HFFc6 (cell line): ENCODE measurements around the gene ZDHHC1. TPM values are rescaled to one million over a fixed set of nuclear protein-coding genes. Genes with fewer than 3 reads are reported as not detected.

ENCODE experiments used
- DNase-seq: peaks from one replicate; pipeline ENCODE4 v3.0.0-alpha.2; 2018
- H3K27ac Mint-ChIP-seq: 2 replicates; pipeline ENCODE4 v1.8.0; 2020; ENCODE audit warnings: mild to moderate bottlenecking, mixed read lengths
- H3K27me3 Mint-ChIP-seq: 2 replicates; pipeline ENCODE4 v1.8.0; 2021; ENCODE audit warnings: mild to moderate bottlenecking, moderate library complexity, mixed read lengths; ENCODE audit not compliant: insufficient read depth
- H3K36me3 Mint-ChIP-seq: 2 replicates; pipeline ENCODE4 v1.8.0; 2021; ENCODE audit warnings: low read depth, mixed read lengths
- H3K4me1 Mint-ChIP-seq: 2 replicates; pipeline ENCODE4 v1.8.0; 2020; ENCODE audit warnings: low read depth, mixed read lengths
- H3K4me3 Mint-ChIP-seq: 2 replicates; pipeline ENCODE4 v1.8.0; 2020; ENCODE audit warnings: mild to moderate bottlenecking, moderate library complexity, mixed read lengths
- H3K9me3 Mint-ChIP-seq: 2 replicates; pipeline ENCODE4 v1.8.0; 2020; ENCODE audit warnings: mild to moderate bottlenecking, mixed read lengths
- total RNA-seq, 6 experiments: library from RNA; stranded (reverse); fragmentation: NEBNext Ultra II Directional; extraction: Animal tissue kit (Norgen Biotek cat#: 25700); gene quantifications; 2 replicates in 1 of 6; 3 replicates in 5 of 6; pipeline ENCODE4 v1.2.3, GENCODE V29; 2021
- TF ChIP-seq, protein P1 (sequence below): fragments of 200-600 bp; sonication (generic); IDR thresholded peaks from 2 replicates; pipeline ENCODE4 v1.5.0; 2021; ENCODE audit warnings: antibody characterized with exemption, mild to moderate bottlenecking

The ZDHHC1 gene
- total RNA-seq, 6 experiments from 2014 or later, result 2.1 to 5.4 (median 2.8) TPM

DNA sequence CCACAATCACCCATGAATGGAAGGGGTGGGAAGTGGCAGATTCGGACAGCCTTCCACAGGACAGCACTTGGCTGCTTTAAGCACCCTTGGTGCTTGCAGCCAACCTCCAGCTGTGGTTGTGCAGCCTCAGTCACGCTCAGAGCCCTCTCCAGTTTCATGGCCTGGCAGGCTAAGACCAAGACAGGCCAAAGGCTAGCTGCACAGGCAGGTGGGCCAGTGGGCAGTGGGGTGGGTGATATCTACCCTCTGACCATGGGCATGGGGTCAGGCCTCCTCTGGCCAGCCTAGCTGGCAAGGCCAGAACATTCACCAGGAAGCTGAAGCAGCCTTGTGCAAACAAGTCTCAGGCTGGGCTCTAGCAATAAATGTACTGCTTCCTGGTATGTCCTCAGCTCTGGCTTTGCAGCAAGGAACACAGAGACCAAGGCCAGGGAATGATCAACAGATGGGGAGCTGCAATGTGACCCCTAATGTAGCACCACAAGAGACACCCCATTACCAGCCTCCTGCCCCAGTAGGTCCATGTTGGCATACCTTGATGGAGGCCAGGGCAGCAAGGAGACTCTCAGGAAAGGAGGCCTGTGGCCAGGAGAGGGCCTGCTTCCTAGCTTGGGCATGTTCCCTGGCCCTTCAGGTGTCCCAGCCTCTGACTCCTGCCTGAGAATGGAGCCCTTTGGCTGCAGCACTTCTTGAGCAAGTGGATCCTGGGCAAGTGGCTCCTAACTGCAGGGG lies 35.6 kb upstream of the ZDHHC1 start:
- no peak overlapping the region for H3K4me3 Mint-ChIP-seq
- H3K27me3 Mint-ChIP-seq, result no peaks in the 10 kb centered on the region; the same call in none of the 2 replicates
- H3K9me3 Mint-ChIP-seq, result no peaks in the 10 kb centered on the region
- no peak overlapping the region for H3K27ac Mint-ChIP-seq
- no peaks in the 10 kb centered on the region; the same call in 1 of the 2 replicates for H3K36me3 Mint-ChIP-seq
- H3K4me1 Mint-ChIP-seq, result peaks cover 15% of the 10 kb centered on the region
- no peak for DNase-seq
- TF ChIP-seq, protein P1, sequence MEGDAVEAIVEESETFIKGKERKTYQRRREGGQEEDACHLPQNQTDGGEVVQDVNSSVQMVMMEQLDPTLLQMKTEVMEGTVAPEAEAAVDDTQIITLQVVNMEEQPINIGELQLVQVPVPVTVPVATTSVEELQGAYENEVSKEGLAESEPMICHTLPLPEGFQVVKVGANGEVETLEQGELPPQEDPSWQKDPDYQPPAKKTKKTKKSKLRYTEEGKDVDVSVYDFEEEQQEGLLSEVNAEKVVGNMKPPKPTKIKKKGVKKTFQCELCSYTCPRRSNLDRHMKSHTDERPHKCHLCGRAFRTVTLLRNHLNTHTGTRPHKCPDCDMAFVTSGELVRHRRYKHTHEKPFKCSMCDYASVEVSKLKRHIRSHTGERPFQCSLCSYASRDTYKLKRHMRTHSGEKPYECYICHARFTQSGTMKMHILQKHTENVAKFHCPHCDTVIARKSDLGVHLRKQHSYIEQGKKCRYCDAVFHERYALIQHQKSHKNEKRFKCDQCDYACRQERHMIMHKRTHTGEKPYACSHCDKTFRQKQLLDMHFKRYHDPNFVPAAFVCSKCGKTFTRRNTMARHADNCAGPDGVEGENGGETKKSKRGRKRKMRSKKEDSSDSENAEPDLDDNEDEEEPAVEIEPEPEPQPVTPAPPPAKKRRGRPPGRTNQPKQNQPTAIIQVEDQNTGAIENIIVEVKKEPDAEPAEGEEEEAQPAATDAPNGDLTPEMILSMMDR, result no peak

DNA sequence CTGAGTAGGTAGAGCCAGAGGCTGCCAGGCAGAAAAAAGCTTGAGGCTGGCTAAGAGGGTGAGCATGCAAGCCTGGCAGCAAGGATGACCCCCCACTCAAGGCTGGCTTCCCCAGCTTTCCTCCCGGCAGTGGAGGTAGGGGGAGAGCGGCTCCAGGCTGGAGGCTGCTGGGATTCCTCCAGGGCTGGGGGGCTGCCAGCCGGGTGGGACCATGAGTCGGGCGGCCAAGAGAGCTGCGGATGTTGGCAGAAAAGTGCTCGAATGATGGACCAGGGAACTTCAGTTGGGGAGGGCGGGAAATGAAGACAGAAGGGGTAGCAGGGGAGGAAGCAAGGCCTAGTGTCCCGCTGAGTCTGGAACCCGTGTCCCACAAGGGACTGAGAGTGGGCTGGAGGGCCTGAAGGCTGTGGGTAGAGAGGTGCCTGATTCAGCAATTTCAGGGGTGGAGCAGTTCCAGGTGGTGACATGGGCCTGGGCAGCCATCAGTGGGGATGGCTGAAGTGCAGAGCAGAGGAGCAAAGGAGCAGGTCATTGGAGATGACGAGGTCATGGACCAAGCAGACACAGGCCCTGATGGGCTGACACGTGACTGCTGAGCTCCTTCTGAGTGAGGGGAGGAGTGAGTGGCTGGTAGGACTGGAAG lies 34.9 kb upstream of the ZDHHC1 start:
- Mint-ChIP-seq H3K27me3 (no peaks in the 10 kb centered on the region; the same call in none of the 2 replicates), H3K36me3 (no peaks in the 10 kb centered on the region; the same call in 1 of the 2 replicates), H3K27ac (no peak overlapping the region), H3K4me3 (no peak overlapping the region), H3K9me3 (no peaks in the 10 kb centered on the region), H3K4me1 (peaks cover 15% of the 10 kb centered on the region)
- DNase-seq, result no peak
- TF ChIP-seq, protein P1, result no peak

DNA sequence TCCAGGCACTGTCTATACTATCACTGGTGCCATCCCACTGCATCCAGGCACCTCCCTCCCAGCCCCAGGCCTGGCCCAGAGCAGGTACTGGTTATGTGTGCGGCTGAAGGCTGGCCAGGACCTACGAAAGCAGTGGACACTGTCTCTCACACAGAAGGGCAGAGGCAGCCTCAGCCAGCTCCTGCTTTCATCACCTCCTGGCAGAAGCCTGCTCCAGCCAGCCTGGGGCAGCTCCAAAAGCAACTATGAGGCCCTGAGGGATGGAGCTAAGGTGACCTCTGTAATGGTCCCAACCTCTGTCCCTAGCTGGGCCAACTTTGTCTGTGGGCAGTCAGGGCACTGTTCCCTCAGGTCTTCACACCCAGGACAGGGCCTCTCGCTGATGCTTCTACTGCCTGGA lies 33.5 kb upstream of the ZDHHC1 start:
- H3K9me3 Mint-ChIP-seq, result no peaks in the 10 kb centered on the region
- TF ChIP-seq, protein P1, result no peak
- H3K4me3 Mint-ChIP-seq, result no peak overlapping the region
- H3K27me3 Mint-ChIP-seq, result no peaks in the 10 kb centered on the region; the same call in 1 of the 2 replicates
- peaks cover 20% of the 10 kb centered on the region for H3K4me1 Mint-ChIP-seq
- DNase-seq, result no peak
- no peaks in the 10 kb centered on the region; the same call in 1 of the 2 replicates for H3K36me3 Mint-ChIP-seq
- H3K27ac Mint-ChIP-seq, result no peak overlapping the region

DNA sequence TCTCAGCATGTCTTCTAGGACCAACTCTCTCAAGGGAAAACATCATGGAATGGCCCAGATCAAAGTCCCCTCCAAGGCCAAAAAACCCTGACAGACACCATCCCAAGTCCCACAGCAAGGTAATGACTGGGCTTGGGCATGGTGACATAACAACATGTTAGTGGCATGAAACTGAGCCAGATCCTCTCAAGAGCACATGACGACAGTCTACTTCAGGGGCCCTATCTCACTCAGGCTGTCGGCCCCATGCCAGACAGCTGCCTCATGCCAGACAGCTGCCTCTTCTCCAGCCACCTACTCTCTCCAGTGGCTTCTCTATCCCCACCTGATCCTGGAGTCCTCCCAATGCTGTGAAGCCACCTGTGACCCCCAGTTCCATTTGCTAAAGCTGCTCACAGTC lies 33.1 kb upstream of the ZDHHC1 start:
- Mint-ChIP-seq H3K4me1 (peaks cover 24% of the 10 kb centered on the region), H3K36me3 (no peaks in the 10 kb centered on the region; the same call in 1 of the 2 replicates), H3K9me3 (no peaks in the 10 kb centered on the region), H3K4me3 (no peak overlapping the region), H3K27ac (no peak overlapping the region), H3K27me3 (no peaks in the 10 kb centered on the region; the same call in 1 of the 2 replicates)
- TF ChIP-seq, protein P1, result no peak
- DNase-seq, result no peak

DNA sequence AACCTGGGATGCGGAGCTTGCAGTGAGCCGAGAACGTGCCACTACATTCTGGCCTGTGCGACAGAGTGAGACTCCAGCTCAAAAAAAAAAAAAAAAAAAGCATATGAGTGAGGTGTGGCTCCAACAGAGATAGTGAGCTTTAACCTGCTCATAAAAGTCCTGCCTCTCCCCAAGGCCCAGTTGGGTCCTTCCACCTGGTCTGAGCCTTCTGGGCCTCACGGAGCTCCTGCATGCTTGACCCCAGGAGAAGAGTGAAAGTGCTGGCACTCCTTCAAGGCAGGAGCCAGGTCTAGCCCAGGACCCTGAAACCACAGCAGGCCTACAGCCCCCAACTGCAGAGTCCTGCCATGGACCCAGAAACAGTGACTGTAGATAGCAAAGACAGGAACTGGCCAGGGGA lies 32.3 kb upstream of the ZDHHC1 start:
- Mint-ChIP-seq H3K9me3 (no peaks in the 10 kb centered on the region), H3K27me3 (peaks cover 2% of the 10 kb centered on the region)

More for the DNA sequence above, 32.3 kb upstream of the ZDHHC1 start:
- TF ChIP-seq, protein P1, result no peak
- Mint-ChIP-seq H3K4me1 (peaks cover 22% of the 10 kb centered on the region), H3K36me3 (no peaks in the 10 kb centered on the region; the same call in 1 of the 2 replicates), H3K4me3 (no peak overlapping the region), H3K27ac (no peak overlapping the region)
- no peak for DNase-seq
